Thyroid gland (tissue), 4 donors: ENCODE results near the gene DNAH9. TPM values are rescaled to one million over a fixed set of nuclear protein-coding genes. Genes with fewer than 3 reads are reported as not detected.
A peak's percentile ranks its signal among the peaks of the same experiment; 100 is the strongest.

Source experiments
- DNase-seq, 2 donors: peaks; one replicate each; pipeline ENCODE4 v3.0.0-alpha.2; 2019
- H3K27ac ChIP-seq, 3 donors: fragments of 200-600 bp; sonication (generic); 1 replicate in 2 of 3; 2 replicates in 1 of 3; pipeline ENCODE4 v1.5.1; 2016 to 2019; ENCODE audit warnings: mild to moderate bottlenecking in 1 of 3, moderate library complexity in 1 of 3
- H3K27me3 ChIP-seq: fragments of 200-600 bp; sonication (generic); one replicate; pipeline ENCODE4 v1.5.1; 2019
- H3K36me3 ChIP-seq, 2 donors: fragments of 200-600 bp; sonication (generic); one replicate each; pipeline ENCODE4 v1.5.1; 2016 to 2019
- H3K4me1 ChIP-seq, 2 donors: fragments of 200-600 bp; sonication (generic); one replicate each; pipeline ENCODE4 v1.5.1; 2017 to 2019
- H3K4me3 ChIP-seq, 3 donors: fragments of 200-600 bp; sonication (generic); replicated peaks in 1 of 3; 1 replicate in 2 of 3; 2 replicates in 1 of 3; pipeline ENCODE4 v1.5.1; 2016; ENCODE audit warnings: mild to moderate bottlenecking in 1 of 3
- H3K9me3 ChIP-seq: fragments of 200-600 bp; sonication (generic); one replicate; pipeline ENCODE4 v1.5.1; 2017
- CTCF ChIP-seq, 6 experiments: fragments of 200-600 bp in 3 of 6; fragments of 450-650 bp in 3 of 6; sonication (generic) in 3 of 6; IDR thresholded peaks; one replicate each; pipeline ENCODE4 v1.5.1; 2016 to 2019; ENCODE audit warnings: antibody characterized with exemption in 6 of 6, mild to moderate bottlenecking in 2 of 6, inconsistent platforms in 1 of 6, moderate library complexity in 1 of 6
- POLR2A ChIP-seq, 2 donors: fragments of 450-650 bp; IDR thresholded peaks; one replicate each; pipeline ENCODE4 v1.6.1; 2017; ENCODE audit warnings: antibody characterized with exemption in 2 of 2, mild to moderate bottlenecking in 2 of 2, moderate library complexity in 1 of 2
- WGBS, 2 donors: methylation state at CpG; one replicate each; pipeline ENCODE4 v1.1.5; 2017; 5-methylcytosine and 5-hydroxymethylcytosine counted together
- intact Hi-C: fragments of 100-400 bp; cut with DNase I; formaldehyde crosslinking; loops from one replicate; pipeline ENCODE4 v1.15.1; 2023
- total RNA-seq, 4 donors: library from RNA; depleted of rRNA; stranded (reverse); fragments of >200 nt; gene quantifications; one replicate each; pipeline ENCODE4 v1.2.3, GENCODE V29; 2016

Gene DNAH9
- total RNA-seq, 4 donors from 2014 or later = under 0.01 to 4.3 (median 2.3) TPM

- intact Hi-C loops = no loop called here
Observed at GRCh38 chr17:11601661-11602060, 3.4 kb downstream of the DNAH9 start.

GRCh38 chr17:11608396-11608795 is 10.1 kb downstream of the DNAH9 start:
- WGBS, 2 donors = 36 to 37% methylated on average over 6 of the region's 6 CpGs
- no peak for TF ChIP-seq POLR2A (IDR thresholded peaks at IDR 0.05)
- TF ChIP-seq CTCF (IDR thresholded peaks at IDR 0.05) = no peak
- intact Hi-C loops = no loop called here
- Histone ChIP-seq H3K4me3 (no peak overlapping the region), H3K27me3 (no peaks in the 10 kb centered on the region), H3K36me3 (no peaks in the 10 kb centered on the region), H3K27ac (no peak overlapping the region), H3K4me1 (peaks cover 0 to 9% of the 10 kb centered on the region in 2 donors), H3K9me3 (no peaks in the 10 kb centered on the region)
- peak; percentile 36 to 52 for DNase-seq

More at GRCh38 chr17:11601661-11602060, 3.4 kb downstream of the DNAH9 start:
- WGBS, 2 donors = 78 to 82% methylated on average over 5 of the region's 5 CpGs
- H3K36me3 ChIP-seq = no peaks in the 10 kb centered on the region
- H3K27me3 ChIP-seq = no peaks in the 10 kb centered on the region
- no peak overlapping the region for H3K27ac ChIP-seq
- TF ChIP-seq POLR2A (IDR thresholded peaks at IDR 0.05) (no peak), CTCF (IDR thresholded peaks at IDR 0.05) (no peak)
- no peak for DNase-seq
- peaks cover 4 to 9% of the 10 kb centered on the region in 2 donors for H3K4me1 ChIP-seq
- H3K4me3 ChIP-seq = no peak overlapping the region
- H3K9me3 ChIP-seq = no peaks in the 10 kb centered on the region

DNA sequence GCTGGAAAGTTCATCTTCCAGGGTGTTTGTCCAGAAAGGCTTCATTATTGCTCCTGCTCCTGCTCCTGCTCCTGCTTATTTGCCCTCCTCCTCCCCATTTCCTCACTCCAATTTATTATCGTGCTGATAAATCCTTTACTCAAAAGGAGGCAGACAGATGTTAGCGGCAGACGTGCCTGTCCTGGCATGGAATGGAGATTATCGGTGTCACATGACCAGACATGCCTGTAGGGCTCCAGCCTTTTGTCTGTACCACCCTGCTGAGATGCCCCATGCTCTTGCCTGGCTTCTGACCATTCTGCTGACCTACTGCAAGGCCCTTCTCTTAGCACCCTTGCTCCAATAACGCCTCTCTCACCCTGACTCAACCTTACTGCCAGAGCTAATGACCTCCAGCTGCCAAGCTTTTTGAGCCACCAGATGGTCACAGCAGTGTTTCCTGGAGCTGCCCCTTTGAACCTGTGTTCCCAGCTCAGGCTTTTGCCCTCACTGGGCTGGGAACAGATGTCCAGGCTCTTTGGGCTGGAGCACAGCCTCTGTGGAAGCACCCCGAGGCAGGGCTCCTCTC is 12.8 kb downstream of the DNAH9 start:
- intact Hi-C loops = no loop called here
- no peaks in the 10 kb centered on the region for H3K27me3 ChIP-seq
- TF ChIP-seq POLR2A (IDR thresholded peaks at IDR 0.05) (no peak), CTCF (IDR thresholded peaks at IDR 0.05) (no peak)
- no peak overlapping the region for H3K4me3 ChIP-seq
- no peaks in the 10 kb centered on the region for H3K36me3 ChIP-seq
- H3K4me1 ChIP-seq = peaks cover 0 to 9% of the 10 kb centered on the region in 2 donors
- no peak overlapping the region for H3K27ac ChIP-seq
- WGBS, 2 donors = 66 to 70% methylated on average over 6 of the region's 6 CpGs
- DNase-seq = no peak
- H3K9me3 ChIP-seq = no peaks in the 10 kb centered on the region

DNA sequence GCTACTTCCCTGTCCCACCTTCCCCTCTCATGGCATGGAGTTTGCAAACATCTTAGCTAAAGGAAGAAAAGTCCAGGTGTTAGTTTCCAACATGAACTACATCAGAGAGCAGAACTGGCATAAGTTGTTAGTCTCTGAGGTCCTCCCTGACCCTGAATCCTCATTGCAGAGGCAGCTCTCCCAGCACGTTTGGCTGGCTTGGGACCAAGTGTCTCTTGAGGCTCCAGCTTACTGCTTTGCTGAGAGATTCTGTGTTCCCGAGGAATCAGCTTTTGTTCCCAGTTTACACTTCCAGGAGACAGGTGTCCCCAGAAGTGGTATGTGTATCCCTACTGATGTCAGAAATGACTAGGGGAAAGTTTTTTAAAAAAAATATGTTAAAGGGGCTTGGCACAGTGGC is 14.7 kb downstream of the DNAH9 start:
- no peak for TF ChIP-seq CTCF (IDR thresholded peaks at IDR 0.05)
- no peak for TF ChIP-seq POLR2A (IDR thresholded peaks at IDR 0.05)
- Histone ChIP-seq H3K27me3 (no peaks in the 10 kb centered on the region), H3K27ac (no peak overlapping the region), H3K4me1 (peaks cover 0 to 9% of the 10 kb centered on the region in 2 donors), H3K9me3 (no peaks in the 10 kb centered on the region), H3K4me3 (no peak overlapping the region), H3K36me3 (no peaks in the 10 kb centered on the region)
- WGBS, 2 donors = 46 to 61% methylated on average over 2 of the region's 2 CpGs
- DNase-seq = no peak
- intact Hi-C loops = no loop called here

DNA sequence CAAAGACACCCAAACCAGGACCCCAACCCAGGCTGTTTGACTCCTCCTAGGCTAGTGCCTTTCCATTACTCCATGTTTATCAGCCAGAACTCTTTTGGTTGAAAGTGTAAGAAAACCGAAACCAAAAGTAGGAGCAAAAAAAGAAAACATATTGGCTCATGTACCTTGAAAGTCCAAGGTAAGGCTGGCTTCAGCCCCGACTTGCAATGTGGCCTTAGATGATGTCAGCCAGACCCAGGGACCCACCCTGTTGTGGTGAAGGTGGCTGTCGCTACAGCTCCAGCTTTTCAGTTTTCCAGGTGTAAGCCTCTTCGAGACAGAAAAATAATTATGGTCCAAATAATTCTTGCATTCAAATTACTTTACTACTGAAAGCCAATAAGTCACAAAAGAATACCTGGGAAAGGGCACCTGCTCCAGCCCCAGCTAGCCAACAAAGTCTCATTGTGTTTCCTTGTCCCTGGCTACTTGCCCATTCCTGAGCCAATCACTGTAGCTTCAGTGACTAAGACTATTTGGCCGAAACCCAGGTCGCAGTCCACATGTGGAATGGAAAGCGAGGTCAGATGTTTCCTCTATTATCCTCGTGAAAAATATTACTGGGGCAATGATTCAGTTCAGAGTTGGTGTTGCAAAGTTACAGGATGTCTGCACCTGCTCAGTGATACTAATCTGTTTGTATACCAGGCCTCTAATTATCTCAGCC is 20.7 kb downstream of the DNAH9 start:
- Histone ChIP-seq H3K9me3 (no peaks in the 10 kb centered on the region), H3K27ac (no peak overlapping the region), H3K36me3 (no peaks in the 10 kb centered on the region), H3K4me3 (no peak overlapping the region), H3K4me1 (no peaks in the 10 kb centered on the region), H3K27me3 (no peaks in the 10 kb centered on the region)
- TF ChIP-seq POLR2A (IDR thresholded peaks at IDR 0.05) = no peak
- DNase-seq = peak; percentile 19 to 32
- intact Hi-C loops = no loop called here
- WGBS, 2 donors = 67 to 77% methylated on average over 8 of the region's 8 CpGs
